MV-4-11 (cell line): ENCODE measurements around the gene FGGY.
"Not testable (repeated sequence)": the region's sequence is repeated elsewhere in the genome, so short reads cannot be mapped to it uniquely, and the experiment has no call there.

Source experiments
- DNase-seq: peaks from one replicate; lab custom pipeline; 2025; lab: John Stamatoyannopoulos, UW

The FGGY gene

DNA sequence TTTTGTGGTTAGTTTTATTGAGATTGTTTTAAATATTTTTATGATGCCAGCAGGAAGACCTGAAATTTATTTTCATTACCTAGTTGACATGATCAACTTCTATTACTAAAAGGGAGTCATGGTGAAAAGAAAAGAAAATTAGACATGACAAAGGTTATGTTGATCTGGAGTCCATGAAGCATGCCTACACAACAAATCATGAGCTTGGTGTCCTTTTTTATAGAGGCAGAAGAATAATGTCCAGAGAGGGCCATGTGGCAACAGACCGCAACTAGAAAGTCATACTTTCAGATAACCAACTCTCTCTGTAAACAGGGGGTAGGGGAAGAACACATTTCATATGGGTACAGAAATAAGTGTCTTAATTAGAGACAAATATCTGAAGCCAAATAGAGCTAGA is 342.4 kb downstream of the FGGY start:
- no peak for DNase-seq

DNA sequence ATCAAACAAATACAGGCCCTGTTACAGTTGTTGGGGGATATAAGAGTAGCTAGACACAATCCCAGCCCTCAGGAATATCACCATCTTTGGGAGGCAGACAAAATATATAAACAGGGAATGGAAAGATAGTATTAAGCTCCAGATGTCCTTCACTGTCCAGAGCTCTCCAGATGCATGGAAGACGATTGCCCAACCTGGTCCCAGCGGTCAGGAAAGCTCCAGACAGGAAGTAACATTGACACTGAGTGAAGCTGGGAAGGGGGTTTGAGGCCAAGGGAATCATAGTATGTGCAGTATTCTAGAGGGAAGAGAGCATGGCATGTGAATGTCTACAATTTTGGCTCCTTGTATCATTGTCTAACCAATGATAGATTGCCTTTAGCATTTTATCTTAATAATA is 344.0 kb downstream of the FGGY start:
- no peak for DNase-seq

DNA sequence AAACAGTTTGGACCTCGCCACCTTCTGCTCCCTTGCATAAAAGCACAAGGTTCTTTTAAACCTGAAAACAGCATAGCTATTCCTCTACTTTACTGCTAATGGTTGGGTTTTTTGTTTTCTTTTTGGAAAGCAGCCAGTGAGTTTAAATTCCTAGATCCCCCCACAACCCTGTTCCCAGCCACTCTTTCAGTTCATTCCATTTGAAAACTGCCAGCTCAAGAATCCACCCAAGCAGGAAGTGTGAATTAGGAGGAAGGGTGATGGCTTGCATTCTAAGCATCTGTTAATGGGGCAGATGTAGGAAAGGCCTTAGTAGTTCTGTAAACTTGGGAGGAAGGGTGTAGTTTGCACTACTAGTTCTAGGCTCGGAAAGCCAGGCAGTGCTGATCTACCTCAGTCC is 344.9 kb downstream of the FGGY start:
- DNase-seq = no peak

DNA sequence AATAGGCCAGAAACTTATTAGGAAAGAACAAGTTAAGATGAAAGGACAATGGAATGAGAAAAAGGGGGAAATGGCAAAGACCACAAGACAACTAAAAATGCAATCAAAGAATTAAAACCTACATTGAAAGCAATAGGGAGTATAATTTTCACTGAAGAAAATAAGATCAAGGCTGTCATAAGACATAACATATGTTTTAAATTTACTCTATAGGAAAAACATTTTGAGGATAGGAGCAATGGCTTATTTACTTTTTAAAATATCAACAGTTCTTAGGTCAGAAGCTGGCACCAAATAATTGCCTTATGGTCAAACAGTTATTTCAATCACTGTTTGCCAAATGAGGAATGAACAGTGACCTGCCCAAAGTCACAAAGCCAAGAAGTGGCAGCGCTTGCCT is 346.6 kb downstream of the FGGY start:
- DNase-seq = no peak

DNA sequence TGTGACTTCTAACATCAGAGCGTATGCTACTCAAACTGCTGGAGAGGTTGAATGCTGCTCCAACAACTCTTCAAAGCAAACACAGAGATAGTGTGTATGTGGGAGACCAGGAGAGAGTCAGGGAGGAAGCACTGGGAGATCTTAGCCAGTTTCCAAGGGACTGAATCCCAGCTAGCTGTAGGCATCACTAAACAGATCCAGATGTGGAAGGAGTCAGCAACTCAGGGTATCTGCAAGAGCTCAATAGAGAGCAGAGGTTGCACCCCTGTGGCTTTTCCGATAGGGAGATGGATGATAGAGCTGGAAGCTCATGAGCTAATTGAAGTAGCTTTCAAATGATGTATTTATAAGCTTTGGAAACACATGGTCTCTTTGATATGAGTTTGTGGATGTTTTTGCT is 349.0 kb downstream of the FGGY start:
- no peak for DNase-seq

DNA sequence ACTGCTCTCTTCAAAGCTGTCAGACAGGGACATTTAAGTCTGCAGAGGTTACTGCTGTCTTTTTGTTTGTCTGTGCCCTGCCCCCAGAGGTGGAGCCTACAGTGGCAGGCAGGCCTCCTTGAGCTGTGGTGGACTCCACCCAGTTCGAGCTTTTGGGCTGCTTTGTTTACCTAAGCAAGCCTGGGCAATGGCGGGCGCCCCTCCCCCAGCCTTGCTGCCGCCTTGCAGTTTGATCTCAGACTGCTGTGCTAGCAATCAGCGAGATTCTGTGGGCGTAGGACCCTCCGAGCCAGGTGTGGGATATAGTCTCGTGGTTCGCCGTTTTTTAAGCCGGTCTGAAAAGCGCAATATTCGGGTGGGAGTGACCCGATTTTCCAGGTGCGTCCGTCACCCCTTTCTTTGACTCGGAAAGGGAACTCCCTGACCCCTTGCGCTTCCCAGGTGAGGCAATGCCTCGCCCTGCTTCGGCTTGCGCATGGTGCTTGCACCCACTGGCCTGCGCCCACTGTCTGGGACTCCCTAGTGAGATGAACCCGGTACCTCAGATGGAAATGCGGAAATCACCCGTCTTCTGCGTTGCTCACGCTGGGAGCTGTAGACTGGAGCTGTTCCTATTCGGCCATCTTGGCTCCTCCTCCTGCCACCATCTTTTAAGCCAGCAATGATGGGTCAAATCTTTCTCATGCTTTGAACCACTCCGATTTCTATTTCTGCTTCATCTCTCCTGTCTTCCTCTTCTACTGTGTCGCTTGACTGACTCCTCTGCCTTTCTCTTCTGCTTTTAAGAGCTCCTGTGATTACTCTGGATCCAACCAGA is 356.5 kb downstream of the FGGY start:
- DNase-seq = not testable (repeated sequence)

DNA sequence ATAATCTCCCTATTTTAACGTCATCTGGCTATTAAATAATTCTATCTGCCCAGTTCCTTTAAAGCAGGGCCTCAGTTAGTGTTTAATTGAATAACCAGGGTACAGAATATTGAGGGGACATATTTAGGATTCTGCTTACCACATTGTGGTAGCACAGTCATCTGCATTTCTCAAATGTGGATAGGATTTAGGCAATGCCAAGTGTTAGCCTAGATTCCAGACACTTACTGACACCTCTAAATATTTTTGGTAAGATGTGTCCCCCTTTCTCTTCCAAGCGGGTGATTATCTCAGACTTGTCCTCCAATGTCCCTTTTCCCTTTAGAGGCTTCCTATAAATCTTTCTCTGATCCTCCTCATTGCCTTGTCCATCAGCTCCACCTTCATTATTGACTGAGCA is 357.1 kb downstream of the FGGY start:
- no peak for DNase-seq

DNA sequence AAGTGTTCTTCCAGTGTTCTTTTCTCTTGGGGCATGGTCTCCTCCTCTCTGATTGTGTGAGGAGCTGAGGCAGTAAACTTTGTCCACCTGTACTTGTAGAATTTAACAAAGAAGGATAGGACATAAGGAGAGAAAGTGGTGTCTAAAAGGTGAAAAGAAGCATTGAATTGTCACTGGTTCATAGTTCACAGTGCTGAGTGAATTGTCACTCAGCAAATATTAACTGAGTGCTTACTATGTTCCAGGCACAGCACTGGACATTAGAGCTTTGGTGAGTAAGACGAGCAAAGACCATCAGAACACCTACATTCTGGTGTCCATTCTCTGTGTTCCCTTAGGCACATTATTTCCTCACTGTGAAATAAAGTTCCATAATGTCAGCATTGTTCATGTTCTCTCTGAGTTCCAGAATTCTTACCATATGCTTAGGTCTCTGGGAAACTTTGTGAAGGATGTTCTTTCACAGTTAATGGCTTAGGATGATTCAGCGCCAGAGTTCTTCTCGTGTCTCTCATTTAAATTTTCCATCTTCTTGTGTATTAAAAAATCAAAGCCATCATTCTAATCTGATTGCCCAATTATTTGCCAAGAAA is 361.1 kb downstream of the FGGY start:
- DNase-seq = no peak

DNA sequence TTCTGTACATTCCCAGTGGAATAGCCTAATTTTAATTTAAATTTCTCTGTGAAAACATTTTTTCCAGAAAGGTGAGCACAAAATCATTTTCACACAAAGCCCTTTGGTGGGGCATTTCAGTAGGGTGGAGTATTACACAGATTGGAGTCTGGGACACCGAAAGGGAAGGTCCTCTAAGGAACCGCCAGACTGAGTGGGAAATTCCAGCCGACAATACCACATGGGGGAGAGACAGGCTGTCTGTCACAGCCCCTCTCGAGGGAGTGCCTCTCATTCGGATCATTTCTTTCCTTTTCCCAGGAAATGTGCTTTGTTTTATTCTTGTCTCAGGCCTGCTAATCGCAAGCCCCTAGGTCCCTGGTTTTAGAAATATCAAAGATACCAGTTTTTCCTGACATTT is 367.3 kb downstream of the FGGY start:
- no peak for DNase-seq

DNA sequence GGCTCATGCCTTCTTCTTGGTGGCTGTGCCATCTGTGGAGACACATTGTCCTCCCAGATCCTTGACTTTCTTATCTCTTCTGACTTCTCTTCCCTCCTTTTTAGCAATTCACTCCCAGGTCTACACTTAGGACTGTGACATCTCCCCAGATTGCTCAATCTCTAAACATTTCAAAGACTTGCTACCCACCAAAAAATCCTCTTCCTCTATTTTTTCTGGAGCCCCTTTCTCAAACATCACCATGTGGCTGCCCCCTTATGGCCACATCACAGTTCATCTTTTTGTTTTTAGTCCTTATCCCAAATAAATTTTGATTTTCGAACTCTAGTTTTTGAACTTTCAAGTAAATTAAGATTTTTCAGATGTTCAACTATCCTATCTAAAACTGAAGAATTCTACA is 369.2 kb downstream of the FGGY start:
- peak; percentile 89 for DNase-seq

DNA sequence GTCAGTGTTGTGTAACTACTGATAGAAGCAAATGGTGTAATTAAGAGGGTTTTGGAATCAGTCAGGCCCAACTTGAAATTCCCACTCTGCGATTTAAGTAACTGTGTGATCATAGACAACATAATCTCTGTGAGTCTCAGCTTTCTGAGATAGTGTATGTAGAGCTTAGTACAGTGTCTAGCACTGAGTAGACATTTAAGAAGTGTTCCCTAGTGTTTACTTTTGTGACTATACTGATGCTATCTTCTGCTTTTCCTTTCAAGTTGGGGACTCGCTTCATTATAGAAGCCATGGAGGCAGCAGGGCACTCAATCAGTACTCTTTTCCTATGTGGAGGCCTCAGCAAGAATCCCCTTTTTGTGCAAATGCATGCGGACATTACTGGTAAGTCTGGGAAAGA is 370.1 kb downstream of the FGGY start:
- DNase-seq = no peak

DNA sequence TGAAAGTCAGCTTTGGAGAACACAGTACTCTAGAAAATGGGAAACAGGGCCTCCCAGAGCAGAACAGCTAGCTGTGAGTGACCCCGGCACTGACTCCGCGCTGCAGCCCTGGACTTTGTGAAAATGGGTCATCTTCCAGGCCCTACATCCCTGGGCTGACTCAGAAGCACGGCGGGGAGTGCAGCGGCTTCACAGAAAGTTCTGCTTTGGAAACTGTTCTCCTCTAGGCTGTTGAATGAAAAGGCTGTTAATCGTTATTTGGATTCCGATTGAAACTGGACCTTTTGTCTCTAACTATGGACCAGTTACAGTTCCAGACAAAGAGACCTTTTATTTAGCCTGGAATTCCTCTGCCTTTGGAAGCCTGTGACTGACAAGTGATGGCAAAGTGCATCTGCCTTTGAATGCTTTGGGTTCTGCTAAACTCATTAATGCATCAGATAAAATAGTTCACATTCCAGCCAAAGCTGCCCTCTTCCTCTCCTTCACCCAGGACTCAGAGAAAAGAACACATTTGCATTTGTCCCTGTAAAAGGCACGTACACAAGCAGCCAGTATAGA is 372.9 kb downstream of the FGGY start:
- DNase-seq = no peak

DNA sequence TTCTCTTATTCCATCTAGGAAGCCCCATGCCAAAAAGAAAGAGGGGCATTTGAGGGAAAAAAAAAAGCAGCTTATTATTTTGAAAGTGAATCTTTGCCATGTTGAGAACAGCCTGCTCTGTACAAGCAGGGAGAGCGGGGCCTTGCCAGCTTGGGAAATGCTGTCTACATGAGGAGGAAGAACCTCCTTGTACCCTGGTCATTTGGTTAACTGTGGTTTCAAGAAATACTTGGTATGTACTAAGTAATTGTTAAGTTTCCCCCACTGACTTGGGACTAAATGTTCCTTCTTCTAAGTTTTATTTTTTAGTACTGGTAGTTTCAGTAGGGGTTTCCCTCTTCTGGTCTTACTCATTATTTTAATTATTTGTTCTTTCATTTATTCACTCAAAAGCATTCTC is 373.8 kb downstream of the FGGY start:
- DNase-seq = peak; percentile 23

DNA sequence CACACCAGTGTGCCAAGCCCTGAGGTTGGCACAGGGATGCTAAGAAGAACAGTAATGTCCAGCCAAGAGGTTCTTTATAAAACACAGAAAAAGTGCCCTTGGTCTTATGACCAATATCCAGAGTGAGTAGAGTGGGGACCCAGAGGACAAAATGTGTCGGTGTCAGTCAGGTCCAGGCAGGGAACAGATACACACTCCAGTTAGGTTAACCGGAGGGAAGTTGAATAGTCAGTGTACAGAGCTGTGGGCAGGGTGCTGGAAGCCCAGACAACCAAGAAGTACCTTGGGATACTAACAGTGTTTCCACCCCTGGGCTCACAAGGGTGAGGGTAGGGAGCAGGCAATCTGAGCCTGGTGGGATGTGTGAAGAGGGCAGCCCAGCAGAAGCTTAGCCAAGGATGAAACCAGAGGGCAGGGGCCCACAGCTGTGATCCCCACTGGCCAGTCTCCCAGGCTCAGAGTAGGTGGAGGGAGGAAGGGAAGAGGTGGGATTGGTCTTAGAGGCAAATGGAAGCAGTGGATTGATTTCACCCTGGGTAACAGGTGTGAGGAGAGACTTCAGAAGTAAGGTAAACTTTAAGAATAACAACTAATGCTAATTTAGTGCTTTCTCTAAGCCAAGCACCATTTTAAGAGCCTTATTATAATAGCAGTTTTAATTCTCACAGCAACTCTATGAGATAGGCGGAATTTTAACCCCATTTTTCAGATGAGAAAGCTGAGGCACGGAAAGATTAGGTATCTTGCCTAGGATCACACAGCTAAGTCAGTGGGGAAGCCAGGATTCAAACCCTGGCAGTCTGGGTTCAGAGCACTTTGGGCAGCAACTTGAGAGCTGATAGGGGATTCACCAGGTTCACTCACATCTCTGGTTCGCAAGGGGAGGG is 374.4 kb downstream of the FGGY start:
- no peak for DNase-seq

DNA sequence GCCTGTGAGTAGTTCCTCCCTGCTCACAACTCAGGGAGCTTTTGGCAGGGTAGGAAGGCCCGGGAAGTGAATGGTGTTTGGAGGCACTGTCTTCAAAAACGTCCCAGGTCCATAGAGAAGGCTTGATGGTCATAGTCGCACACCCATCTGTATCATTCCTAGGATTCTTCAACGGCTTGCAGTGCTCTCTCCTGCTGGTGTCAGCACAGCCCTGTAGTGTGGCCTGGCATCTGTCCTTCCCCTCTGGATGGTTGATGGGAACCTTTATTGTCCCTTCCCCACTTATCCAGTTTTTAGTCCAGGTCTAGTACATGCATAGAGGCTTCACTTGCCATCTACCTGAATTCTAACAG is 375.0 kb downstream of the FGGY start:
- no peak for DNase-seq

DNA sequence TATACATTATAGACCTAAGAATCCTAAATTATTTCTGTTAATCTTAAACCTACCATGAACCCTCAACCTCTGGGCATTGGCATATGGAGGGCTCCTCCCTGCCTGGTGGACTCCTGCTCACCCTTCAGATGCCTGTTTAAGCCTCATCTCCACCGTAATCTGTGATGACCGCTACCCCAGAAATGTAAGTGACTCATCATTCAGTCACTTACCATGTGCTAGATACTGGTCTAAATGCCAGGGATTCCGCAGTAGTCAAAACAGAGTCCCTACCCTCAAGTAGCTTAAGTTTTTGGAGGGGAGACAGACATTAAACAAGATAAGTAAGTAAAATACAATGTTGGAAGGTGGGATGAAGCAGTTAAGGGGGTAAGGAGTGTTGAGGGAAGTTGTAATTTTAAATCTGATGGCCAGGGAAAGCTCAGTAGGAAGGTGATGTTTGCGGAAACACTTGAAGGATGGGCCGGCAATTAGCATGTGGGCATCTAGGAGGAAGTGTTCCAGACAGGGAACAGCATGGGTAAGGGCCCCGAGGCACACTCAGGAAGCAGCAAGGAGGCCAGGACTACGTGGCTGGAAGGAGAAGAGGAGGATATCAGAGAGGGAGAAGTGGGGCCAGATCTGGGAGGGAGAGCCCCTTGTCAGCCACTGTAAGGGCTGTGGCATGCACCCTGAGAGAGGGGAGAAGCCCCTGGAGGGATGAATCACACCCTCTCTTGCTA is 376.1 kb downstream of the FGGY start:
- no peak for DNase-seq

DNA sequence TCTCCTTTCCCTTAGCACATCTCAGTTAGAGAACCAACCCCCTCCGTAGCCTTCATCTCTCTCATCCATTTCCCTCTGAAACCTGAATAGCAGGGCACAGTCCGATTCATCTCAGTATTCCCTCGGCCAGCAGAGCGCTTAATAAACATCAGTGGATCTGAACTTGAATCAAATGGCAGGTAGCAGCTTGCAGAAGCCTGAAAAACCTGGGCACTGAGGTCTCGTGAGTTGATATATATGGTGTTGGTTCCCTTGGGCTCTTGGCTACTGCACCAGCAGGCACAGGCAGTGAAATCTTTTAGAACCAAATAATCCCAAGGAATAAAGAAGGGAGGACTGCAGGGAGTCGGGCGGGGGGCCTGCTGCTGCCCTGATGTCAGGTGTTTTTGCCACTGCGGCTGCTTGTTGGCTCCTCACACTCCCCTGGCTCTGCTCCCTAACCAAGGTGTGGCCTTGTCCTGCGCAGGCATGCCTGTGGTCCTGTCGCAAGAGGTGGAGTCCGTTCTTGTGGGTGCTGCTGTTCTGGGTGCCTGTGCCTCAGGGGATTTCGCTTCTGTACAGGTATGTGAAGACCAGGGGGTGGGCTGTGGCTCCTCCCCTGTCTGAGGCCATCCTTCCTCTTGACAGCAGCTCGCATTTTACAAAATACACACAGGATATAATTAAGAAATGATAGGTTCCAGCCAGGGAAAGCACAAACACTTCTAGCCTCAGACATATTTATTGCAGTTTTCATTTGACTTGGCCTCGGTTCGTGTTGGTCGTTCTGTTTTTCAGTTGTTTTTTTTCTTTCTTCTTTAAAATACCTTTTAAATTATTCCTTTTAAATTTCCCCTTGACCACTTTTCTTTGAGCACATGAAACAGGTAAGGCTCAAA is 376.9 kb downstream of the FGGY start:
- no peak for DNase-seq

DNA sequence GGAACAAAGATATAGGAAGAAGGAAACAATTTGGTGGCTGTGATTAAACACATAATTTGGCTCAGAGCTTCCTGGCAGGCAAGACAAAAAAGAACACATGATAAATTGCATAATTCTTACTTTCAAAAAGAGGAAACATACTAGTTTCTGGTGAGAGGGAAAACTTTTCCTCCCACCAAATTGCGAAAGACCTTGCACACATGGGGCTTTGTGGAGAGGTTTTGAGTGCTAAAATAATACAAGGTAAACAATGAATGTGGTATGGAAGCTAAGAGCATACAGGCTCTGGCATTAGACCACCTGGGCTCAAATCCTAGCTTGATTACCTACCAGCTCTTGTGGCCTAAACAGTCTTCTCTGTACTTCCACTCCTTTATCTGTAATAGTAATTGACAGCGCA is 377.7 kb downstream of the FGGY start:
- peak; percentile 99 for DNase-seq

DNA sequence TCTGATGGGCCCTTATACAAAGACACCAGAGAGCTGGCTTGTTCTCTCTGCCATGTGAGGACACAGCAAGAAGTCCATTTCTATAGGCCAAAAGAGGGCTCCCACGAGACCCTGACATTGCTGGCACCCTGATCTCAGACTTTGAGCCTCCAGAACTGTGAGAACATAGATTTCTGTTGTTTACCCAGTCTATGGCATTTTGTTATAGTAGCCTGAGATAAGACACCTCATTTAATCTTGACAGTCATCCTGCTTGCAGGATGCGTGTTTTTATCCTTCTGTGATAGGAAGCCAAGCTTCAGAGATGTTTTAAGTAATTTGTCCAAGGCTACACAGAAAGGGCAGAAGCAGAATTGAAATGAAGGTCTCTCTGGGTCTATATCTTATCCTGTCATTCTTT is 379.0 kb downstream of the FGGY start:
- no peak for DNase-seq

DNA sequence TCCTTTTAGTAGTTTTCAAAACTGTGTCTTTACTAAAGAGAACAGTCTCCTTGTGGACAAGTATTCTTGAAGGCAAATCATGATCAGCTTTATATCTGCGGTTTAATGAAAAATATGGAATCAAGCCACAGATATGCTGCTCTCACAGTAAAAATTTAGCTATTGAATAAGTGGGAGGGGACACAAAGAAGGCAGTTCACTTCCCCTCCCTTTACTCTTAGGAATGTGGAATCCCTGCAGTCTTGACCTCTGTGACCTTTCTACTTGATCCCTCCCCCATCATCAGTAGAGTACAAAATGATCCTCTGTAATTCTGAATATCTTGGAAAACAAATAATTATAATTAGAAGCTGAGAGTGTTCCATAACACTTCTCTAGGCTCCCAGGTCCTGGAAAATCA is 381.1 kb downstream of the FGGY start:
- no peak for DNase-seq
